OCI-LY3 (cell line): ENCODE measurements around the gene RIPK4.

Experiments
- H2AFZ ChIP-seq: fragments of 200-600, 300-600 bp; shearing (Covaris generic); 2 replicates; pipeline ENCODE4 v1.6.0; 2014; ENCODE audit warnings: antibody characterized with exemption, low read depth, low read length
- H3K27ac ChIP-seq: fragments of 200-600, 300-600 bp; sonication (generic); 2 replicates; pipeline ENCODE4 v1.5.1; 2014; ENCODE audit warnings: mild to moderate bottlenecking, low read length, moderate library complexity, mixed read lengths
- H3K27me3 ChIP-seq: fragments of 200-600, 300-600 bp; sonication (generic); 2 replicates; pipeline ENCODE4 v1.6.1; 2014; ENCODE audit warnings: low read depth, low read length, mixed read lengths
- H3K36me3 ChIP-seq: fragments of 200-600, 300-600 bp; sonication (generic); replicated peaks from 2 replicates; pipeline ENCODE3; 2014; ENCODE audit warnings: low read depth, low read length, mixed read lengths
- H3K4me1 ChIP-seq: fragments of 300-600, 200-600 bp; sonication (generic); 2 replicates; pipeline ENCODE4 v1.6.1; 2014; ENCODE audit warnings: low read length, mixed read lengths
- H3K4me2 ChIP-seq: fragments of 200-600, 300-600 bp; sonication (generic); 2 replicates; pipeline ENCODE4 v1.6.1; 2014; ENCODE audit warnings: low read length, mixed read lengths
- H3K4me3 ChIP-seq: fragments of 300-600, 200-600 bp; sonication (generic); 2 replicates; pipeline ENCODE4 v1.5.1; 2014; ENCODE audit warnings: antibody characterized with exemption, mild to moderate bottlenecking, low read length, moderate library complexity
- H3K79me2 ChIP-seq: fragments of 300-600, 200-600 bp; shearing (Covaris generic); 2 replicates; pipeline ENCODE4 v1.6.1; 2014; ENCODE audit warnings: mild to moderate bottlenecking, low read length, mixed read lengths
- H3K9ac ChIP-seq: fragments of 300-600, 200-600 bp; shearing (Covaris generic); 2 replicates; pipeline ENCODE4 v1.6.0; 2014; ENCODE audit warnings: mild to moderate bottlenecking, low read length, moderate library complexity
- H3K9me3 ChIP-seq: fragments of 200-600, 300-600 bp; shearing (Covaris generic); 2 replicates; pipeline ENCODE4 v1.6.1; 2014; ENCODE audit warnings: low read length, mixed read lengths; ENCODE audit not compliant: insufficient read depth
- H4K20me1 ChIP-seq: fragments of 200-600, 300-600 bp; sonication (generic); 2 replicates; pipeline ENCODE4 v1.6.1; 2016; ENCODE audit warnings: low read length, mixed read lengths; ENCODE audit not compliant: insufficient read depth
- CTCF ChIP-seq: fragments of 200-600, 300-600 bp; sonication (generic); IDR thresholded peaks from 2 replicates; pipeline ENCODE4 v1.5.1; 2014; ENCODE audit warnings: antibody characterized with exemption, low read length, low read depth
- EZH2phosphoT487 ChIP-seq: fragments of 200-600 bp; shearing (Covaris generic); IDR thresholded peaks from 2 replicates; pipeline ENCODE4 v1.6.1; 2018; ENCODE audit warnings: antibody characterized with exemption, mixed run types, low read depth

Gene RIPK4

GRCh38 chr21:41766883-41767605 lies at the start of gene RIPK4:
Gene RIPK4 (minus strand): TSS chr21:41767052. CDS start chr21:41767041, 11 bp downstream.
- Histone ChIP-seq H4K20me1 (no peaks in the 10 kb centered on the region), H3K27ac (no peak within 1 kb of the TSS), H3K9me3 (no peaks in the 10 kb centered on the region), H3K79me2 (no peaks in the 10 kb centered on the region), H2AFZ (no peak within 1 kb of the TSS), H3K4me3 (no peak within 1 kb of the TSS), H3K27me3 (no peaks in the 10 kb centered on the region), H3K9ac (no peak within 1 kb of the TSS), H3K4me2 (no peak within 1 kb of the TSS), H3K4me1 (no peaks in the 10 kb centered on the region), H3K36me3 (no peaks in the 10 kb centered on the region)
- TF ChIP-seq CTCF (no peak), EZH2phosphoT487 (no peak)

GRCh38 chr21:41815652-41816582 lies 49.1 kb upstream of the RIPK4 start:
- no peak for TF ChIP-seq EZH2phosphoT487
- no peak for TF ChIP-seq CTCF
- Histone ChIP-seq H3K4me3 (no peak overlapping the region), H4K20me1 (no peaks in the 10 kb centered on the region), H3K79me2 (no peaks in the 10 kb centered on the region), H2AFZ (no peak overlapping the region), H3K4me1 (peaks cover 5% of the 10 kb centered on the region), H3K27me3 (no peaks in the 10 kb centered on the region), H3K27ac (no peak overlapping the region), H3K9me3 (no peaks in the 10 kb centered on the region), H3K4me2 (no peak overlapping the region), H3K36me3 (no peaks in the 10 kb centered on the region), H3K9ac (no peak overlapping the region)

GRCh38 chr21:41813226-41813625 lies 46.4 kb upstream of the RIPK4 start:
- Histone ChIP-seq H2AFZ (no peak overlapping the region), H3K4me3 (no peak overlapping the region), H3K36me3 (peaks cover 3% of the 10 kb centered on the region), H3K4me2 (no peak overlapping the region), H3K9ac (no peak overlapping the region), H3K27me3 (no peaks in the 10 kb centered on the region), H3K27ac (no peak overlapping the region), H3K4me1 (peaks cover 5% of the 10 kb centered on the region), H3K79me2 (no peaks in the 10 kb centered on the region), H3K9me3 (no peaks in the 10 kb centered on the region), H4K20me1 (no peaks in the 10 kb centered on the region)
- TF ChIP-seq CTCF = no peak
- TF ChIP-seq EZH2phosphoT487 = no peak

- Histone ChIP-seq H3K27me3 (no peaks in the 10 kb centered on the region), H3K4me3 (no peak overlapping the region), H3K79me2 (no peaks in the 10 kb centered on the region), H3K9me3 (no peaks in the 10 kb centered on the region), H3K9ac (no peak overlapping the region), H3K4me2 (no peak overlapping the region), H3K27ac (no peak overlapping the region), H3K4me1 (peaks cover 5% of the 10 kb centered on the region), H3K36me3 (peaks cover 3% of the 10 kb centered on the region), H4K20me1 (no peaks in the 10 kb centered on the region), H2AFZ (no peak overlapping the region)
- TF ChIP-seq CTCF (no peak), EZH2phosphoT487 (no peak)
These were observed 45.8 kb upstream of the RIPK4 start for GRCh38 chr21:41812679-41813078.
